Measurements from ENCODE around the gene NBPF3.

GRCh38 chr1:21492356-21492625 lies 52.4 kb downstream of the NBPF3 start:
- TF ChIP-seq GATA2 (IDR thresholded peaks at IDR 0.05; ENCODE audit: low read depth, low read length) (no peak), GATA3 (IDR thresholded peaks at IDR 0.05; ENCODE audit: low read depth, low read length) (no peak)
